Activated T-helper 17 cell treated with anti-CD3 and anti-CD28 coated beads, Interleukin-2, amount 50 U/mL, for 72 hours (primary cell): ENCODE data around the gene ZNF524. TPM values are rescaled to one million over a fixed set of nuclear protein-coding genes. Genes with fewer than 3 reads are reported as not detected.

Experiments
- ATAC-seq: fragments of 150-1000 bp; cut with Tn5 transposase; replicated peaks from 2 replicates; pipeline ENCODE4 v1.10.0; 2021; ENCODE audit warnings: mild to moderate bottlenecking, moderate library complexity
- H3K27ac Mint-ChIP-seq: one replicate; pipeline ENCODE4 v1.8.0; 2022; ENCODE audit warnings: mixed read lengths
- H3K27me3 Mint-ChIP-seq: one replicate; pipeline ENCODE4 v1.8.0; 2022; ENCODE audit warnings: mixed read lengths
- H3K36me3 Mint-ChIP-seq: one replicate; pipeline ENCODE4 v1.8.0; 2022; ENCODE audit warnings: low read depth, mild to moderate bottlenecking, mixed read lengths
- H3K4me1 Mint-ChIP-seq: one replicate; pipeline ENCODE4 v1.8.0; 2022; ENCODE audit warnings: mixed read lengths
- H3K4me3 Mint-ChIP-seq: one replicate; pipeline ENCODE4 v1.8.0; 2022; ENCODE audit warnings: mild to moderate bottlenecking, mixed read lengths
- H3K9me3 Mint-ChIP-seq: one replicate; pipeline ENCODE4 v1.8.0; 2022; ENCODE audit warnings: mixed read lengths
- total RNA-seq, 2 donors: library from RNA; stranded (reverse); gene quantifications; one replicate each; pipeline ENCODE4 v1.2.3, GENCODE V29; 2022

ZNF524 gene
- total RNA-seq, 2 donors from 2014 or later = 20.1 to 25.3 TPM

DNA sequence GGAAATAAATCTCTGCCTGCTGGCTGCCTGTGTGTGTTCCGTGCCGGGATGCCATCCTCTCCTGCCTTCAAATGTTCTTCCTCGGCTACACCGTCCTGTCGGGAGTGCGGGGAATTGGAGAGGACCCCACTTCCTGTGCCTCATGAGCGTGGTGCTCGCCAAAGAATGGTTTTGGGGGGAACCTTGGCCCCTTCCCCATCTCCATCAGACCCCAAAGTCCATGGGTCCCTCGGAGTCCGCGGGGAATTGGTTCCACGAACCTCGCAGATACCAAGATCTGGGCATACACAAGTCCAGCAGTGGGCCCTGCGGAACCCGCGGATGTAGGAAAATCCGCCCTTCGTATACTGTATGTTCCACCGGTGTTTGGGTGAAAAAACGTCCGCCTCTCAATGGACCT lies 3.0 kb downstream of the ZNF524 start:
- peaks cover 45% of the 10 kb centered on the region for H3K4me1 Mint-ChIP-seq
- H3K27ac Mint-ChIP-seq = peak overlapping the region; percentile 31
- H3K27me3 Mint-ChIP-seq = no peaks in the 10 kb centered on the region
- no peaks in the 10 kb centered on the region for H3K9me3 Mint-ChIP-seq
- peak overlapping the region; percentile 89 for H3K4me3 Mint-ChIP-seq
- ATAC-seq = no peak
- peaks cover 31% of the 10 kb centered on the region for H3K36me3 Mint-ChIP-seq

DNA sequence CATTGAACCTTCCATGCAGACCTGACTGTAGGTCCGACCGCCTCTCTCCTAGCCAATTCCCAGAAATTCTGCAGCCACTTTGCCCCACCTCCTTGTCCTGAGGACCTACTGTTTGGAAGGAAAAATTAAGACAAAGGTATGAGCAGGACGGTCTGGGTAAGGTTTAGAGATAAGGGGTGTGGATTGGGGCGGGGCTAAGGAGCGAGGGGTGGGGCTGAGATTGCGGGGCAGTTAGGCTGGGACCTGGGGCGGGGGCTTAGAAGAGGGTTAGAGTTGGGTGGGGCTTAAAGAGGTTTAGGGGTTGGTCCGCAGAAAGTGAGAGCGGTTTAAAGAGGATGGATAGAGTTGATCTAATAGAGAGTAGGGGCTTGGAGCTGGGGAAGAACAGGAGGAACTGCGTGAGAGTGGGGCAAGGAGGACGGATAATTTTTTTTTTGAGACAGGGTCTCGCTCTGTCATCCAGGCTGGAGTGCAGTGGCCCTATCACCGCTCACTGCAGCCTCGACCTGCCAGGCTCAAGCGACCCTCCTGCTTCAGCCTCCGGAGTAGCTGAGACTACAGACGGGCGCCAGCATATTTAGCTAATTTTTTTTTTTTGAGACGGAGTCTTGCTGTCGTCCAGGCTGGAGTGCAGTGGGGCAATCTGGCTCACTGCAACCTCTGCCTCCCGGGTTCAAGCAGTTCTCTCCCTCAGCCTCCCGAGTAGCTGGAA lies 3.6 kb downstream of the ZNF524 start:
- Mint-ChIP-seq H3K9me3 (no peaks in the 10 kb centered on the region), H3K4me1 (peaks cover 43% of the 10 kb centered on the region), H3K4me3 (peak overlapping the region; percentile 89), H3K36me3 (peaks cover 33% of the 10 kb centered on the region), H3K27me3 (no peaks in the 10 kb centered on the region), H3K27ac (peak overlapping the region; percentile 94)
- no peak for ATAC-seq

DNA sequence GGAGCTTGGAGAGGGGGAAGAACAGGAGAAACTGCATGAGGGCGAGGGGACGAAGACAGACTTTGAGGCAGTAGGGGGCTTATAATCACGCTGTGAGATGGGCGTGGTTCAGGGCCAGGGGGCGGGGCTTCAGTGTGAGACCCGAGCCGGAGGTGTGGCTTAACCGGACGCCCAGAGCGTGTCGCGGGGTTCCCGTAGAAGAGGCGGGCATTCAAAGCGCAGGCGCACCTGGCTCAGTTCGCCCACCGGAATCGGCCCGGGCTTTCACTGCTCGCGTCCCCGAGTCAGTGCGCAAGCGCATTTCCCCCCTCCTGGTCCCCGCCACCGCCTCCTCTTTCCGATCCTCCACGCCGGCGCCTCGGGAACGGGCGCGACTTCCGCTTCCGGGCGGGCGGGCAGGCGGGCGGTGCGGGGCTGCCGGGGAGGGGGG lies 5.1 kb downstream of the ZNF524 start:
- peaks cover 44% of the 10 kb centered on the region for H3K36me3 Mint-ChIP-seq
- peak; percentile 85 for ATAC-seq
- peaks cover 44% of the 10 kb centered on the region for H3K4me1 Mint-ChIP-seq
- H3K27me3 Mint-ChIP-seq = no peaks in the 10 kb centered on the region
- H3K9me3 Mint-ChIP-seq = no peaks in the 10 kb centered on the region
- H3K27ac Mint-ChIP-seq = peak overlapping the region; percentile 94
- H3K4me3 Mint-ChIP-seq = peak overlapping the region; percentile 89

DNA sequence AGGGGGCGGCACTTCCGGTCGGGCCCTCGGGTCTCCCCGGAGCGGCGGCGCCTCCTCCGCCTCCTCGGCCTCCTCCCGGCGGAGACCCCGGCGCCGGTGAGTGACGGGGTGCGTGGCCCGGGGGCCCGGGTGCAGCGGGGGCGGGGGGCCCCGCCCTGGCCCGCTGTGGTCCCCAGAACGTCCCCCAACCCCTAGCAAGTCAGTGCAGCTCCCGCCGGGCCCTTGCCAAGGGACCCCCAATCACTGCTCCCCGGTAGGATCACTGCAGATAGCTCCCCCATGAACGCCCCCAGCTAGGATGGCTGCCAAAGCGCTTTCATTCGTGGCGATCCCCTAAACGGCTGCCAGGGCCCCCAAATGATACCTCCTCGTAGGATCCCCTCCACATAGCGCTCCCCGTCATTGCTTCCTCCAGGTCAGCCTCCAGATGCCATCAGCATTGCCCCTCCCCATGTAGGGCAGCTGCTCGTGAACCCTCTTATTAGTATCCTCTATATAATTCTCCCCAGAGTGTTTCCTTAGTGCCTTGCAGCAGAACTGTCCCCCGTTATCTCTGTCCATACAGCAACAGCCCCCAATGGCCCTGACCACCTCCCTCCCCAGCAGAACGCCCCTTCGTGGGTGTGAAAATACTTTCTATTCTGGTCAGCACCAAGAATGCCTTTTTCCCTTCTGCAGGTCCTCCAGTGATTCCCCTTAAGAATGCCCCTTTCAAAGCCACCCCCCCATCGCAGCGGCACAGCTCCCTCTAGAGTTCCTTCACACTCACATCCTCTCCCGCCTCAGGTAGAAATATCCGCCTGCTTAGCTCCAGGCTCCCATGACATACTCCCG lies 5.8 kb downstream of the ZNF524 start, which contains the start of gene ZNF865:
TSS of gene ZNF865 (plus strand) at position 11 of the 834 bp plus-strand sequence. CDS start 7,972 bp downstream, outside the sequence.
- Mint-ChIP-seq H3K27ac (peak within 1 kb of the TSS; percentile 94), H3K4me3 (peak within 1 kb of the TSS; percentile 89), H3K36me3 (peaks cover 44% of the 10 kb centered on the region), H3K4me1 (peaks cover 49% of the 10 kb centered on the region), H3K27me3 (no peaks in the 10 kb centered on the region), H3K9me3 (no peaks in the 10 kb centered on the region)
- ATAC-seq = peak; percentile 54

DNA sequence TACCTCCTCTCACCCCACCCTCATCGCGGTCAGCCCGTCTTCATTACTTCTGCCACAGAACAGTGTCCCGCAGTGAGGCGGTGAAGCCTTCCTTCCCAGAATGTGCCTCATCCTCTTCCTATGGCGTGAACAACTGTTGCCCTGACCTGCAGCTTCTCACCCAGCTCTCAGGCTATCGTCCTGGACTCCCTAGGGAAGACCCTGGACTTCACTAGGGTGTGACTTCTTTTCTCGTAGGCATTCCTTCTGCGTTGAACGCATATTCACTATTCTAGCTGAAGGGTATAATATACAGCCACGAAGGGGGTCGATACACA lies 6.3 kb downstream of the ZNF524 start:
- H3K27ac Mint-ChIP-seq = peak overlapping the region; percentile 90
- no peaks in the 10 kb centered on the region for H3K27me3 Mint-ChIP-seq
- peaks cover 48% of the 10 kb centered on the region for H3K4me1 Mint-ChIP-seq
- no peaks in the 10 kb centered on the region for H3K9me3 Mint-ChIP-seq
- H3K4me3 Mint-ChIP-seq = peak overlapping the region; percentile 89
- H3K36me3 Mint-ChIP-seq = peaks cover 44% of the 10 kb centered on the region
- ATAC-seq = no peak

DNA sequence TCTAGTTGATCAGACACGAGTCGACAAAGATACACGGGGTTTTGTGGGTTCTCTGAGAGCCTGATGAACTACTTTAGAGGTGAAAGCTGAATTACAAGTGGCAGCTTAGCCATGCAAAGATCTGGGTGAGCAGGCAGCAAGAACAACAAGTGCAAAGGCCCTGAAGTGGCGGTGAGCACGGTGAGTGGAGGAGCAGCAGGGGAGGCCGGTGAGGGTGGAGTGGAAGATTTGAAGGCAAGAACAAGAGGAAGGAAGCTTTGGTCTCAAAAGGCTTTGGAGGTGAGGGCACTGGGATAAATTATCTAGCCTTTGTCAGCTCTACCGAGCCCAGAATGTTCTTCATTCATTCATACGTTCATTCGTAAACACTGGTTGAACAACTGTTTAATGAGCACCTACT lies 6.7 kb downstream of the ZNF524 start:
- Mint-ChIP-seq H3K36me3 (peaks cover 44% of the 10 kb centered on the region), H3K27me3 (no peaks in the 10 kb centered on the region), H3K9me3 (no peaks in the 10 kb centered on the region), H3K4me3 (peak overlapping the region; percentile 89), H3K27ac (peak overlapping the region; percentile 90), H3K4me1 (peaks cover 48% of the 10 kb centered on the region)
- ATAC-seq = no peak

DNA sequence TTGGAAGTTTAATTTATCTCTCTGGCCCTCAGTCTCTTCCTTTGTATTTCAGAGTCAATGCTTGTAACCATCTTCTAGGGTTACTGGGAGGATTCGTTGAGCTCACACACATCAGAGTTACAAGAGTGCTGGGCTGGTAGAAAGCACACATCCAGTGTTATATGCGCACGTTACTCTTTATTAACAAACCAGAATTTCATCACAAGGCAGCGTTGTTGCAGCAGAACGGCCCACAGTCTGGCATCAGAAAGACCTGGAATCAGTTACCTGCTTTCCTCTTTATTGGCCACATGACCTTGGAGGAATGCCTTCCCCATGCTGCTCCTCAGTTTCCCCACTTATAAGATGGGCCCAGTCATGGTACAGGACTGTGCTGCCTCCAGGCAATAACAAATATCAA lies 9.2 kb downstream of the ZNF524 start:
- Mint-ChIP-seq H3K27me3 (no peaks in the 10 kb centered on the region), H3K4me3 (no peak overlapping the region), H3K36me3 (peaks cover 55% of the 10 kb centered on the region), H3K4me1 (peaks cover 44% of the 10 kb centered on the region), H3K27ac (peak overlapping the region; percentile 68), H3K9me3 (no peaks in the 10 kb centered on the region)
- ATAC-seq = no peak

DNA sequence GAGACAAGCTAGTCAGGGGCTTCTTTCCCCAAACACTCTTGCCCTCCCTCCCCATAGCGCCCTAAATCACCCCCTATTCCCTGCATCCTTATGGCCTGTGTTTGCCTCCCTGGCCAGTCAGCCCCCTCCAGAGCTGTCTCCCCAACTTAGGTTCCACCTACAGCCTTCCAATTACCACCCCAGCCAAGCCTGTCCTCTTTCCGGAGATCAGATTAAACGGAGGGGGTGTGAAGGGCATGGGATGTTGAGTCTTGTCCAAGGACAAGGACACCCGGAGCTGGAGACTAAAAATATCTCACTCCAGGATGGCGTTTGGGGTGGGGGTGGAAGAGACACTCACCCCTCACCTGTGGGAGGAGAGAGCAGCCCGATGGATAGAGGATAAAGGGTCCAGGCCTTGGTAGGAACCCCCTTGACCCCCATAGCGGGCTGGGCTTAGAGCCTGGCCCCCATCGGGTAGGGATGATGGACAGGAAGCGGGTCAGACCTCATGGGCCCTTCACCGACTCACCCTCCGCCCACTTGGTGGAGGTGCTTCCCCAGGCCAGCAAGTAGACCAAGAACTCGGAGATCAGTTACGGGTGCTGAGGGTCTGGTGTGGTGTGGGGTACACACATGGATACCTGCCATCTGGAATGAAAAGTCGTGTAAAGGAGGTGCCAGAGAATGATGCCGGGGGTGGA lies 11.4 kb downstream of the ZNF524 start:
- Mint-ChIP-seq H3K36me3 (peaks cover 46% of the 10 kb centered on the region), H3K9me3 (no peaks in the 10 kb centered on the region), H3K27ac (peak overlapping the region; percentile 65), H3K4me1 (peaks cover 35% of the 10 kb centered on the region), H3K27me3 (no peaks in the 10 kb centered on the region), H3K4me3 (no peak overlapping the region)
- no peak for ATAC-seq

DNA sequence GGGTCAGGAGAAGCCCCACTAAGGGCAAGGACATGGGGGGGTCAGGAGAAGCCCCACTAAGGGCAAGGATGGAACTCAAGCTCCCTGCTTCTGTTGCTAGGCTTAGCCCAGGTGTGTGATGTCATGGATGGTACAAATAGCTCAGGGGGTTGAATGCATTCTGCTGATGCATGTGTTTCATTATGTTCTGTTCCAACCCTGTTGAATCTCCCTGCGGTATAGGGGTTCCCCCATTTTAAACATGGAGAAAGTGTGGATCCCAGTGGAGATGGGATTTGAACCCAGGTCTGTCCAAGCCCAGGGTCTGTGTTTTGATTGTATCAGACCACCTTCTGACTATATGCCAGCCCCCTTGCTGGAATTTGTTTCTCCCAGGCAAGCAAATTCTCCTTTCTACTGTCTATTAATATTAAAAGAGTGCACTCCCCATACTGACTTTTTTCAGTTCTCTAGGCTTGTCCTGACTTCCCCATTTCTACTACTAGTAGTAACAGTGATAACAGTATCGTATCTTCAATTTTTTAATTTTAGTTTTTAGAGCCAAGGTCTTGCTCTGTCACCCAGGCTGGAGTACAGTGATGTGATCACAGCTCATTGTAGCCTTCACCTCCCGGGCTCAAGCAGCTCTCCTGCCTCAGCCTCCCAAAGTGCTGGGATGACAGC lies 12.0 kb downstream of the ZNF524 start:
- Mint-ChIP-seq H3K9me3 (no peaks in the 10 kb centered on the region), H3K4me1 (peaks cover 28% of the 10 kb centered on the region), H3K36me3 (peaks cover 46% of the 10 kb centered on the region), H3K4me3 (no peak overlapping the region), H3K27ac (peak overlapping the region; percentile 38), H3K27me3 (no peaks in the 10 kb centered on the region)
- ATAC-seq = no peak

DNA sequence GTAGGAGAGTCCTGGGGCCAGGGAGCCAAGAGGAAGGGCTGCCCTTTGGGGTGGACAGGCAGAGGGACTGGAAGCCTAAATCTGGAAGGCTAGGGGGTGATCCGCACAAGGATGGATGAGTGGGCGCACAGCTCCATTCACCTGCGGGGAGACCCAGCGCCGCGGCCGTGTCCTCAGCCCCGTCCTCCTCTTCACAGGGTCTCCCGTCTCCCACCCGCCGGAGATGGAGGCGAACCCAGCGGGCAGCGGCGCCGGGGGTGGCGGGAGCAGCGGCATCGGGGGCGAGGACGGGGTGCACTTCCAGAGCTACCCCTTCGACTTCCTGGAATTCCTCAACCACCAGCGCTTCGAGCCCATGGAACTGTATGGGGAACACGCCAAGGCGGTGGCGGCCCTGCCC lies 13.3 kb downstream of the ZNF524 start:
- no peaks in the 10 kb centered on the region for H3K27me3 Mint-ChIP-seq
- no peak for ATAC-seq
- H3K4me1 Mint-ChIP-seq = peaks cover 20% of the 10 kb centered on the region
- no peak overlapping the region for H3K4me3 Mint-ChIP-seq
- H3K27ac Mint-ChIP-seq = no peak overlapping the region
- H3K9me3 Mint-ChIP-seq = no peaks in the 10 kb centered on the region
- peaks cover 44% of the 10 kb centered on the region for H3K36me3 Mint-ChIP-seq

DNA sequence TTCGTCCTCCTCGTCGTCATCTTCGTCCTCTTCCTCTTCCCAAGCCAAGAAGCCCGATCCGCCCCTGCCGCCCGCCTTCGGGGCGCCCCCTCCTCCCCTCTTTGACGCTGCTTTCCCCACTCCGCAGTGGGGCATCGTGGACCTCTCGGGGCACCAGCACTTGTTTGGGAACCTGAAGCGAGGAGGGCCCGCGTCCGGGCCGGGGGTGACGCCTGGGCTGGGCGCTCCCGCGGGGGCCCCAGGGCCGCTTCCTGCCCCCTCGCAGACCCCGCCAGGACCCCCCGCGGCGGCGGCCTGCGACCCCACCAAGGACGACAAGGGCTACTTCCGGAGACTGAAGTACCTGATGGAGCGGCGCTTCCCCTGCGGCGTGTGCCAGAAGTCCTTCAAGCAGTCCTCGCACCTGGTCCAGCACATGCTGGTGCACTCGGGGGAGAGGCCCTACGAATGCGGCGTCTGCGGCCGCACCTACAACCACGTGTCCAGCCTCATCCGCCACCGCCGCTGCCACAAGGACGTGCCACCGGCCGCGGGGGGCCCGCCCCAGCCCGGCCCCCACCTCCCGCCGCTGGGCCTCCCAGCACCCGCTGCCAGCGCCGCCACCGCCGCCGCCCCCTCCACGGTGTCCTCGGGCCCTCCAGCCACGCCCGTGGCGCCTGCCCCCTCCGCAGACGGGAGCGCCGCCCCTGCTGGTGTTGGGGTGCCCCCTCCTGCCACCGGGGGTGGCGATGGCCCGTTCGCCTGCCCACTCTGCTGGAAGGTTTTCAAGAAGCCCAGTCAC lies 14.0 kb downstream of the ZNF524 start:
- H3K4me3 Mint-ChIP-seq = no peak overlapping the region
- no peaks in the 10 kb centered on the region for H3K9me3 Mint-ChIP-seq
- ATAC-seq = no peak
- no peaks in the 10 kb centered on the region for H3K27me3 Mint-ChIP-seq
- H3K4me1 Mint-ChIP-seq = peaks cover 20% of the 10 kb centered on the region
- no peak overlapping the region for H3K27ac Mint-ChIP-seq
- H3K36me3 Mint-ChIP-seq = peaks cover 37% of the 10 kb centered on the region

DNA sequence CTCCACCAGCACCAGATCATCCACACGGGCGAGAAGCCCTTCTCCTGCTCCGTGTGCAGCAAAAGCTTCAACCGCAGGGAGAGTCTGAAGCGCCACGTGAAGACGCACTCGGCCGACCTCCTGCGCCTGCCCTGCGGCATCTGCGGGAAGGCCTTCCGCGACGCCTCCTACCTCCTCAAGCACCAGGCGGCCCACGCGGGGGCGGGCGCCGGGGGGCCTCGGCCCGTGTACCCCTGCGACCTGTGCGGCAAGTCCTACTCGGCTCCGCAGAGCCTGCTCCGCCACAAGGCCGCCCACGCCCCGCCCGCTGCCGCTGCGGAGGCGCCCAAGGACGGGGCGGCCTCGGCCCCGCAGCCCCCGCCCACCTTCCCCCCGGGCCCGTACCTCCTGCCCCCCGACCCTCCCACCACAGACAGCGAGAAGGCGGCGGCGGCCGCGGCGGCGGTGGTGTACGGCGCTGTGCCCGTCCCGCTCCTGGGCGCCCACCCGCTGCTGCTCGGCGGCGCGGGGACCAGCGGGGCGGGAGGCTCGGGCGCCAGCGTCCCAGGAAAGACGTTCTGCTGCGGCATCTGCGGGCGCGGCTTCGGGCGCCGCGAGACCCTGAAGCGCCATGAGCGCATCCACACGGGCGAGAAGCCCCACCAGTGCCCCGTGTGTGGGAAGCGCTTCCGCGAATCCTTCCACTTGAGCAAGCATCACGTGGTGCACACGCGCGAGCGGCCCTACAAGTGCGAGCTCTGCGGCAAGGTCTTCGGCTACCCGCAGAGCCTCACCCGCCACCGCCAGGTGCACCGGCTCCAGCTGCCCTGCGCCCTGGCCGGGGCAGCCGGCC lies 14.8 kb downstream of the ZNF524 start:
- Mint-ChIP-seq H3K4me3 (no peak overlapping the region), H3K36me3 (peaks cover 29% of the 10 kb centered on the region)
- no peak for ATAC-seq

More for the DNA sequence above, 14.8 kb downstream of the ZNF524 start:
- Mint-ChIP-seq H3K4me1 (peaks cover 17% of the 10 kb centered on the region), H3K27me3 (no peaks in the 10 kb centered on the region), H3K27ac (no peak overlapping the region), H3K9me3 (no peaks in the 10 kb centered on the region)
